CD4-positive, CD25-positive, alpha-beta regulatory T cell (primary cell): ENCODE data around the gene DBI. TPM values are rescaled to one million over a fixed set of nuclear protein-coding genes. Genes with fewer than 3 reads are reported as not detected.

ENCODE experiments used
- ATAC-seq, 2 donors: fragments of 150-1000 bp; cut with Tn5 transposase; one replicate each; pipeline ENCODE4 v1.10.0; 2021; ENCODE audit warnings: low read depth in 2 of 2, moderate number of reproducible peaks in 2 of 2, moderate library complexity in 1 of 2
- DNase-seq, 3 donors: peaks; one replicate each; pipeline versions ENCODE4 v3.0.0 to v3.0.0-alpha.2; 2012 to 2022; ENCODE audit warnings: mixed read lengths in 1 of 3
- H3K27ac ChIP-seq: one replicate; pipeline ENCODE4 v1.7.0; 2013; ENCODE audit warnings: mild to moderate bottlenecking, low read length; ENCODE audit not compliant: insufficient read depth, poor library complexity, severe bottlenecking
- H3K27me3 ChIP-seq: one replicate; pipeline ENCODE4 v1.7.0; 2013; ENCODE audit warnings: low read length; ENCODE audit not compliant: control insufficient read depth, insufficient read depth
- H3K36me3 ChIP-seq: one replicate; pipeline ENCODE4 v1.7.0; 2013; ENCODE audit warnings: mild to moderate bottlenecking, low read length, moderate library complexity; ENCODE audit not compliant: control insufficient read depth, insufficient read depth
- H3K4me1 ChIP-seq: 2 replicates; pipeline ENCODE4 v1.7.0; 2013; ENCODE audit warnings: mild to moderate bottlenecking, low read length; ENCODE audit not compliant: insufficient read depth, control insufficient read depth, poor library complexity, severe bottlenecking
- H3K4me3 ChIP-seq: one replicate; pipeline ENCODE4 v1.7.0; 2013; ENCODE audit warnings: low read depth, mild to moderate bottlenecking, low read length, moderate library complexity
- H3K9me3 ChIP-seq, 2 experiments: 1 replicate in 1 of 2; 2 replicates in 1 of 2; pipeline ENCODE4 v1.7.0; 2013; ENCODE audit warnings: low read length in 2 of 2, mild to moderate bottlenecking in 1 of 2, moderate library complexity in 1 of 2; ENCODE audit not compliant: control insufficient read depth in 2 of 2
- H3K27ac Mint-ChIP-seq, 3 donors: one replicate each; pipeline ENCODE4 v1.8.0; 2020 to 2022; ENCODE audit warnings: mild to moderate bottlenecking in 3 of 3, mixed read lengths in 3 of 3, moderate library complexity in 2 of 3
- H3K27me3 Mint-ChIP-seq: one replicate; pipeline ENCODE4 v1.8.0; 2022; ENCODE audit warnings: mild to moderate bottlenecking, mixed read lengths
- H3K36me3 Mint-ChIP-seq: one replicate; pipeline ENCODE4 v1.8.0; 2020; ENCODE audit warnings: mixed read lengths
- H3K4me1 Mint-ChIP-seq, 4 donors: one replicate each; pipeline ENCODE4 v1.8.0; 2020 to 2022; ENCODE audit warnings: mixed read lengths in 4 of 4, mild to moderate bottlenecking in 1 of 4
- H3K4me3 Mint-ChIP-seq, 4 donors: one replicate each; pipeline ENCODE4 v1.8.0; 2020 to 2022; ENCODE audit warnings: mild to moderate bottlenecking in 4 of 4, mixed read lengths in 4 of 4, moderate library complexity in 3 of 4
- H3K9me3 Mint-ChIP-seq, 7 donors: one replicate each; pipeline ENCODE4 v1.8.0; 2020 to 2022; ENCODE audit warnings: mixed read lengths in 7 of 7, mild to moderate bottlenecking in 3 of 7, moderate library complexity in 2 of 7
- polyA plus RNA-seq, 4 donors: library from polyadenylated mRNA; unstranded; fragments of 300-500 nt; fragmentation: Illumina TruSeq; gene quantifications; one replicate each; pipeline ENCODE4 v1.2.3, GENCODE V29; 2021
- total RNA-seq: library from RNA; stranded (reverse); gene quantifications from one replicate; pipeline ENCODE4 v1.2.3, GENCODE V29; 2022

Gene DBI
- total and polyA plus RNA-seq, 5 donors from 2014 or later, result 49.9 to 556 (median 349) TPM

DNA sequence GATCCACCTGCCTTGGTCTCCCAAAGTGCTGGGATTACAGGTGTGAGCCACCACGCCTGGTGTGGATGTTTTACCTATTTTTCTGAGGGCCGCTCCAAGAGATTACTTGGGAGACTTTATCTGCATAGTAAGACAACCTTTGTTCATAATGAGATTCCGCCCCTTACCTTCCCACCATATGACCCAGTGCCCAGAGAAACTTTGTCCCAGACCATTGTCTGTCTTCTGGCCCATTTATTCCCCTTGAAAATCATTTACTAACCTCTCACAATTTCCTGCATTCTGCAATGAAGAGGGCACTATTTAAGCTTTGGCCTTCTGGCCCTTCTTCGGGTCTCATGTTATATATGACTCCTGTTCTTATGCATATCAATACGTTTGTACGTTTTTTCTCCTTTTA lies 51.1 kb downstream of the DBI start:
- no peaks in the 10 kb centered on the region for H3K9me3 ChIP-seq
- H3K36me3 ChIP-seq, result no peaks in the 10 kb centered on the region
- Mint-ChIP-seq H3K4me3 (no peak overlapping the region), H3K9me3 (peaks cover 0 to 5% (median 0%) of the 10 kb centered on the region in 7 donors), H3K4me1 (no peaks in the 10 kb centered on the region), H3K27ac (no peak overlapping the region), H3K36me3 (no peaks in the 10 kb centered on the region), H3K27me3 (peaks cover 29% of the 10 kb centered on the region)
- DNase-seq (no peak), ATAC-seq (no peak)
- no peaks in the 10 kb centered on the region for H3K4me1 ChIP-seq
- H3K27ac ChIP-seq, result no peak overlapping the region
- peaks cover 6% of the 10 kb centered on the region for H3K27me3 ChIP-seq
- H3K4me3 ChIP-seq, result no peak overlapping the region

- Histone ChIP-seq H3K36me3 (no peaks in the 10 kb centered on the region), H3K4me3 (no peak overlapping the region), H3K27ac (no peak overlapping the region), H3K4me1 (no peaks in the 10 kb centered on the region), H3K9me3 (no peaks in the 10 kb centered on the region), H3K27me3 (peaks cover 4% of the 10 kb centered on the region)
- H3K4me1 Mint-ChIP-seq, result no peaks in the 10 kb centered on the region
- H3K36me3 Mint-ChIP-seq, result no peaks in the 10 kb centered on the region
- H3K27ac Mint-ChIP-seq, result no peak overlapping the region
- DNase-seq, result no peak
- no peak for ATAC-seq
- peaks cover 0 to 5% (median 0%) of the 10 kb centered on the region in 7 donors for H3K9me3 Mint-ChIP-seq
- H3K4me3 Mint-ChIP-seq, result no peak overlapping the region
- H3K27me3 Mint-ChIP-seq, result peaks cover 22% of the 10 kb centered on the region
Measured at GRCh38 chr2:119419065-119419464, 52.3 kb downstream of the DBI start.

DNA sequence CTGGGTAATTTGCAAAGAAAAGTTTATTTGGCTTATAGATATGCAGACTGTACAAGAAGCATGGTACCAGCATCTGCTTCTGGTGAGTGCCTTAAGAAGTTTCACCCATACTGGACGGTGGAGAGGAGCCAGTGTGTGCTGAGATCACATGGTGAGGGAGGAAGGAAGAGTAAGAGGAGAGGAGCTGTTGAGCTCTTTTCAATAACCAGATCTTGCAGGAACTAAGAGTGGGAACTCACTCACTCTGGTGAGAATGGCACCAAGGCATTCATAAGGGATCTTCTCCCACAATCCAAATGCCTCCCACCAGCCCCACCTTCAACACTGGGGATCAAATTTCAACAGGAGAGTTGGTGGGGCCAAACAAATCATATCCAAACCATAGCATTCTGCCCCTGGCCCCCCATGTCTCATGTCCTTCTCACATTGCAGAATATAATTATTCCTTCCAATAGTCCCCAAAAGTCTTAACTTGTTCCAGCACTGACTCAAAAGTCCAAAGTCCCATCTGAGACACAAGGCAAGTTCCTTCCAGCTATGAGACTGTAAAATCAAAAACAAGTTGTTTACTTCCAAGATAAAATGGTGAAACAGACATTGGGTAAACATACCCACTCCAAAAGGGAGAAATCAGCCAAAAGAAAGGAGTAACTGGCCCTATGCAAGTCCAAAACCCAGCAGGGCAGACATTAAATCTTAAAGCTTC lies 53.2 kb downstream of the DBI start:
- H3K4me3 Mint-ChIP-seq, result no peak overlapping the region
- H3K4me1 Mint-ChIP-seq, result no peaks in the 10 kb centered on the region
- H3K27me3 ChIP-seq, result peaks cover 4% of the 10 kb centered on the region
- H3K9me3 Mint-ChIP-seq, result peaks cover 0 to 5% (median 0%) of the 10 kb centered on the region in 7 donors
- H3K4me3 ChIP-seq, result no peak overlapping the region
- no peak overlapping the region for H3K27ac Mint-ChIP-seq
- no peak for DNase-seq
- no peak overlapping the region for H3K27ac ChIP-seq
- no peaks in the 10 kb centered on the region for H3K36me3 Mint-ChIP-seq
- no peaks in the 10 kb centered on the region for H3K36me3 ChIP-seq
- no peak for ATAC-seq
- H3K9me3 ChIP-seq, result no peaks in the 10 kb centered on the region
- H3K27me3 Mint-ChIP-seq, result peaks cover 22% of the 10 kb centered on the region
- H3K4me1 ChIP-seq, result no peaks in the 10 kb centered on the region

DNA sequence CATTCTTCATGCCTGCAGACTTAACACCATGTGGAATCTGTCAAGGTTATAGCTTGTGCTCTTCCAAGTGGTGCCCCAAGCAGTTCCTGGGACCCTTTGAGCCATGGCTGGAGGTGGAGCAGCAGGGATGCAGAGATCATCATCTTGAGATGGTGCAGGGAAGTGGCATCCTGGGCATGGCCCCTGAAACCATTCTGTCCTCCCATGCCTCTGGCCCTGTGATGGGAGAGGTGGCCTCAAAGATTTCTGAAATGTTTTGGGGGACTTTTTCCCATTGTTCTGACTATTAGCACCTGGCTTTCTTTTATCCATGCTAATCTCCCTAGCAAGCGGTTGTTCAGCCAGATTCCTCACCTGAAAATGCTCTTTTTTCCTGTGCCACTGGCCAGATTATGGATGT lies 54.5 kb downstream of the DBI start:
- Mint-ChIP-seq H3K27ac (no peak overlapping the region), H3K9me3 (peaks cover 0 to 5% (median 0%) of the 10 kb centered on the region in 7 donors), H3K27me3 (peaks cover 25% of the 10 kb centered on the region), H3K4me3 (no peak overlapping the region), H3K36me3 (no peaks in the 10 kb centered on the region), H3K4me1 (no peaks in the 10 kb centered on the region)
- Histone ChIP-seq H3K27me3 (peaks cover 4% of the 10 kb centered on the region), H3K4me1 (no peaks in the 10 kb centered on the region), H3K9me3 (no peaks in the 10 kb centered on the region), H3K27ac (no peak overlapping the region), H3K36me3 (no peaks in the 10 kb centered on the region), H3K4me3 (no peak overlapping the region)
- ATAC-seq (no peak), DNase-seq (no peak)

DNA sequence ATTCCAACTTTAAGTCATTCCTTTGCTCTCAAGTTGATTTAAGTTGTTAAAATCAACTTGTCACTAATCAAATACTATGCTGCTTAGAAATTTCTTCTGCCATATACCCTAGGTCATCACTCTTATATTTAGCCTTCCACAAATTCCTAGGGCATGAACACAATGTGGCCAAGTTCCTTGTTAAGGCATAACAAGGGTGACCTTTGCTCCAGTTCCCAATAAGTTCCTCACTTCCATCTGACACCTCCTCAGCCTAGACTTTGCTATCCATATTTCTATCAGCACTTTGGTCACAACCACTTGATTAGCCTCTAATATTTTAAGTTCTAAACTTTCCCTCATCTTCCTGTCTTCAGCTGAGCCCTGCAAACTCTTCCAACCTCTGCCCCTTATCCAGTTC lies 55.0 kb downstream of the DBI start:
- no peaks in the 10 kb centered on the region for H3K4me1 Mint-ChIP-seq
- peaks cover 28% of the 10 kb centered on the region for H3K27me3 Mint-ChIP-seq
- no peak overlapping the region for H3K27ac Mint-ChIP-seq
- no peaks in the 10 kb centered on the region for H3K4me1 ChIP-seq
- peaks cover 4% of the 10 kb centered on the region for H3K27me3 ChIP-seq
- no peak overlapping the region for H3K27ac ChIP-seq
- DNase-seq, result no peak
- no peaks in the 10 kb centered on the region for H3K9me3 ChIP-seq
- peaks cover 0 to 5% (median 0%) of the 10 kb centered on the region in 7 donors for H3K9me3 Mint-ChIP-seq
- no peak overlapping the region for H3K4me3 ChIP-seq
- no peaks in the 10 kb centered on the region for H3K36me3 ChIP-seq
- no peaks in the 10 kb centered on the region for H3K36me3 Mint-ChIP-seq
- no peak overlapping the region for H3K4me3 Mint-ChIP-seq
- no peak for ATAC-seq

Other genes with a start within 250 kb of the DBI start
- not detected for gene C1QL2, start 208.2 kb upstream of the DBI start, total RNA-seq
- not detected for gene C1QL2, start 208.2 kb upstream of the DBI start, polyA plus RNA-seq
- not detected for gene STEAP3, start 143.1 kb upstream of the DBI start, total RNA-seq
- gene STEAP3, start 143.1 kb upstream of the DBI start, polyA plus RNA-seq, result not detected
- 7.3 TPM for gene C2orf76, start 143 bp upstream of the DBI start, total RNA-seq
- gene C2orf76, start 143 bp upstream of the DBI start, polyA plus RNA-seq, result 10 to 100 TPM; 16.5 to 24.6 (median 22.3) TPM
- not detected for gene TMEM37, start 64.9 kb downstream of the DBI start, total RNA-seq
- gene TMEM37, start 64.9 kb downstream of the DBI start, polyA plus RNA-seq, result under 1 TPM in 1 of 4 donors, not detected in 3; 0.19 TPM
- not detected for gene SCTR, start 157.5 kb downstream of the DBI start, total RNA-seq
- not detected for gene SCTR, start 157.5 kb downstream of the DBI start, polyA plus RNA-seq
- gene CFAP221, start 177.5 kb downstream of the DBI start, total RNA-seq, result not detected
- gene CFAP221, start 177.5 kb downstream of the DBI start, polyA plus RNA-seq, result not detected